Stimulated activated CD8-positive, alpha-beta memory T cell treated with anti-CD3 and anti-CD28 coated beads, Interleukin-2, amount 100 ng/mL, for 1 hour (primary cell): Measurements from ENCODE around the gene FNTB.
"Not testable (repeated sequence)": the region's sequence is repeated elsewhere in the genome, so short reads cannot be mapped to it uniquely, and the experiment has no call there.

Source experiments
- DNase-seq, 2 donors: peaks; one replicate each; pipeline ENCODE4 v3.0.0-alpha.2; 2020; ENCODE audit warnings: low read depth in 2 of 2

The FNTB gene

DNA sequence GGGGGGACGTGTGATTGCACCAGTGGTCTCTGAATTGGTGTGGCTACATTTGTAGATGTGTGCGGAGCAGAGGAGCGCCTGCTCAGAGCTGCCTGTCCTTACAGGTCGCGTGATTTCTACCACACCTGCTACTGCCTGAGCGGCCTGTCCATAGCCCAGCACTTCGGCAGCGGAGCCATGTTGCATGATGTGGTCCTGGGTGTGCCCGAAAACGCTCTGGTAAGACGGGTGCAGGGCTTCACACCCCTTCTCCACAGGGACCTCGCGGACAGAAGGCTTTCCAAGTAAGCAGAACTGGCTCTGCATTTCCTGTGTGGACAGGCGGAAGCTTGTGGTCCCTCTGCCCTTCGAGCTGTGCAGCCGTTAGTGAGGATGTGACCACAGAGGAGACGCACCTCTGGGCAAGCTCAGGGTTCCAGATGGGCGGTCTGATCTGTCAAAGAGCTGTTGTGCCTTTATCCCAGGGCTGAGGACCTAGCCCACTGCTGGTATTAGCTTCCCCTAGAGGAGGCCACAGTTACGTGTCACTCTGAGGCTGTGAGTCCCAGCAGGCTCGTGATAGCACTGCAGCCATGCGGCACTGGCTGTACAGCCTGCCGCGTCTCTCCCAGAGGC is 67.9 kb downstream of the FNTB start:
- no peak for DNase-seq

DNA sequence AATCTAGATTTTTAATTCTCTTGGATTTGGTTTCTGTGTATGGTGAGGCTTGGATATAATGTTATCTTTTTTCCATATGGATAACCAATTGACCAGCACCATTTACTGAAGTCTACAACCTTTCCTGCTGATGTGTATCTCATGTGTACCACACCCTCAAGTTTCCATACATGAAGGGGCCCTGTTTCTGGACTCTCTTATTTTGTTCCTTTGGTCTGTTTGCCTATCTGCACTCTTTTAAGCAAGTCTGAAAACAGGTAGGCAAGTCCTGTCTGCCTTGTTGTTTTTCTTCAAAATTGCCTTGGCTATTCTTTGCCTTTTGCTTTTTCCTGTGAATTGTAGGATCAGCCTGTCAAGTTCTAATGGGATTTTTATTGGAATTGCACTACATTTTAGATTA is 71.0 kb downstream of the FNTB start:
- DNase-seq: no peak

DNA sequence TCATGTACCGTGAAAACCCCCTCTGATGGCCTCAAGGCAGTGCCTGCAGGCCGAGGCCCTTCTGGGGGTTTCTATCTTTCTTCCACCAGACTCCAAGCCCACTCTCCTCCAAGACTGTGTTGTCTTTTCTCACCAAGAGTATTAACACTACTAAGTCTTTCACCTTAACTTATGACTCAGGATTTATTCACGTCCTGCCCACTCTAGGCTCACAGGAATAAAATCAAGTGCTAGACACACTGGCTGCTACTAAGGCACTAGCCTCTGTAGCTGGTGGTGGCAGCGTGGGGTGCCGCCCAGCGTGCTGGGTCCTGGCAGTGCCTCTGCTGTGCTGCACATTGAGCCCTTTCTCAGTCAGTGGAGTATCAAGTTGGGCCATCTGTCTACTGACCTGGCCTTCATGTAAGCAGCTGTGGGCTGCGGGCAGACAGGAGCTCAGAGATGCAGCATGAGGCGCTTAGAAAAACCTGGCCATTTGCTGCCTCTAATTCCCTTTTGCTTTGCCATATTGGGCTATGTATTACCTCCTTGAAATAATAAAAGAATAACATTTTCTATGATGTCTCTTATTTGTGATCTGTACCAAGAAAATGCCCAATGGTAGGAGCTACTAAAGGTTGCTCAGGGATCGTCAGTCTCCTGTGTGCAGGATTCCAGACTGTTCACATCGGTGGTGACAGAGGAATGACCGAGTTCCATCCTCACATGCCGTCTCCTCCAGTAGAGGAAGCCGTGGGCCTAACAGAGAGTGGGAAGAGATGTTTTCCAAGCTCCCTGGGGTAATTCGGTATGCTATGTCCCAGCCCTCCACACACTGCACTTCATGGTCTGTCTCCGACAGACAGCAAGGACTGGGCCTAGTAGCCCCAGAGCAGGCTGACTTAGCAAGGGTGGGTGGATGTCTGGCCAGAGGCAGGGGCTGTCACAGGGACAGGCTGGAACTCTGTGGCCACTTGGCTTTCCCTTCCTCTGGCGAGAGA is 75.7 kb downstream of the FNTB start:
- DNase-seq: no peak

DNA sequence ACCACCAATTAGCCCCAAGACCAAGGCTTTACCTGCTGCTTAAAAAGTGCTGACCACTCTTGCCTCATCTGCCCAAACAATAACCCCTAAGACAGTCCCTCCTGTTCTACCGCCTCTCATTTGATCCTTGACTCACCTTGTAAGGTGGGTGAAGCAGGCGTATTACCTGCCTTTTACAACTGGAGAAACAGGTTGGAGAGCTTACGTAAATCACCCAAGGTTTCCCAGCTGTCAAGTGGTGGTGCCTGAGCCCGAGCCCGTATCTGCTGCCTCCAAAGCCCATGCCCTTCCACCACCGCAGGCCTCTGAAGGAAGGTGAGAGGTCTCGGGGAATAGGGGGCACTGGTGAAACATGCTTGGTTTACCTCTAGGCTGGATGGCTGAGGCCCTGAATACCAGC is 79.0 kb downstream of the FNTB start:
- no peak for DNase-seq

DNA sequence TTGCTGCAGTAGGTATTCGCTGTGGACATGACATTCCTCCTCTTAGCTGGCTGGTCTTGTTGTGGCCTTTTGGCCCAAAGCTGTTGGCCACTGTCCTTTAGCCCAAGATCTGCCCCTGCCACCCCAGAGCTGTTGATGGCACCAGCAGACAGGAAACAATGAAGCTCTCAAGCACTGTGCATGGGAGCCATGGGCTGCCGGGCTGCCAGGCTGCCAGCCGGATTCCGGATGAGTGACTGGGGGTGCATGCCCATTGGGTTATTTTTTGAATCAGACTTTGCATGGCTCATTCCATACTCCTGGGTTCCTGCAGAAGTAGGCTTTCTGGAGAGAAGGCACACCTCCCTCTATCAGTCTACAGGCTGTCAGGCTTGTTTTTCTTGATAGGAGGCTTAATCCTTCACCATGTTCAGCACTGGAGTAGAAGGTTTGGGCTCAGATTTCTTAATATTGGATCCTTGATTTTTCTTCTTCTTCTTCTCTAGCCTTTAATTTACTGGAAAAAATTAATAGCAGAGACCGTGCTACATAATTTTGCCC is 83.2 kb downstream of the FNTB start:
- DNase-seq: no peak

DNA sequence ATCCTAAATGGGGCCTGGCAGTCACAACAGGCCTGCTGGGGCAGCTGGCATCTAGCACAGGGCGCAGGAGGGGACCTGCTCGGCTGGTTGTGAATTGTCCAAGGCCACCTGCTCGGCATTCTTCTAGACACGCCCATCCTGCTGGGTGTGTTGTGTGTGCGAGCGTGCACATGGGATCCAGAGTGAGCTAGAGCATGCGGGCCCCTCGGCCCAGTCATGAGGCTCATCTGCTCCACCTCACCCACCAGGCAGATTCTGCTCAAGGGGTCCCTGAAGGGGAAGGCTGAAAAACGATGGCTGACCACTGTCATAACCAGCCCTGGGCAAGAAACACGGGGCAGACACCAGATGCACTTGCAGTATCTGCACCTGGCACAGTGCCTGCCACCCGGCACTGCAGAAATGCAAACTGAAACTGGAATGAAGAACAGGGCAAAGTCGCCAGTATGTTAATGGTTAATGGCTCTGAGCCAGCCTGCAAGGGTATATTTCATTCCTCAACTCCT is 83.8 kb downstream of the FNTB start:
- no peak for DNase-seq

DNA sequence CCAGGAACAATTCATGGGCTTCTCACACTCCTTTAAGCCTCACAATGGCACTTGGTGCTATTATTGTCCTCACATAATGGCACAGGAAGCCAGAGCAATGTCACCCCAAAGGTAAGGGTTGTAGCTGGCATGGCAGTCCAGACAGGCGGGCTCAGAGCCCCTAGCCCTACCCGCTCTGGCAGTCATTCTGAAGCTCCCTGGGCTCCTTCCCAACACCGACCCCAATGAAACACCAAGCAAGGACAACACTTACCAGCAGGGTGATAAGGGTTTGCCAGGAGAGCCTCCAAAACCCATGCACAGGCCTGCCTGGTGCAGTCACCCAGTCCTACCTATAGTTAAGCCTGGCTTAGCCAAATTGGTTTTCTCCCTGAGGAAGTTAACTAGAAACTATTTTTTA is 84.8 kb downstream of the FNTB start:
- no peak for DNase-seq

DNA sequence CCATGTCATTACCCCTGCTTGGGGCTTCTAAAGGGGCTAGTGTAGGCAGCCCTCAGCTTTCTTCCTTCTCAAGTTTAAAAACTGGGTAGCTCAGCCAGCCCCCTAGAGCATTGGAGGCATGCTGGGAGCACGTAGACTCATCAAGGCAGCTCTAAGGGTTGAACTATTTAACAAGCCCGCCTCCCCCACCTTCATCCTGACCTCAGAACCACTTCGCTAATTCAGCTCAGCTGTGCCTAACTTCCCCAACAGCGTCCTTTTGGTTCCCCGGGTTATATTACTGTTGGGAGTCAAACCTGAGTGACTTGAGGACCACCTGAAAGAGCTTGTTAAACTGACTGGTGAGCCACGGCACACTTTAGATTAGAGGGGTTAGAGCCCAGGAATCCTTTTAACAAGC is 85.6 kb downstream of the FNTB start:
- no peak for DNase-seq

DNA sequence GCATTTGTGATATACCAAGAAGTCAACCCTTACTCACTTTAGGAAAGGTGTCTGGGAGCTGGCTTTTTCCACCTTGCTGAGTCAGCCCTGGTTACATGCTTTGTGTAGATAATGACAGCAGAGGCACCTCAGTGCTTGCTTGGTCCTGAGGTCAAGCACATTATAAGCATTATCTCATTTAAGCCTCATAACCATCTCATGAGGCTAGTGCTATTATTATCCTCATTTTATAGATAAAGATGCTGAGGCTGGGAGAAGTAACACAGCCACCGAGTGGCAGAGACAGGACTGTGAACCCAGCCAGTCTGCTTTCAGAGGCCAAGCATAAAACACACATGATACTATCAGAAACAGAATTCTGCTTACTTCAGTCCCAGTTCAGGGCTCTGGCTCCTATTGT is 86.2 kb downstream of the FNTB start:
- DNase-seq: no peak

DNA sequence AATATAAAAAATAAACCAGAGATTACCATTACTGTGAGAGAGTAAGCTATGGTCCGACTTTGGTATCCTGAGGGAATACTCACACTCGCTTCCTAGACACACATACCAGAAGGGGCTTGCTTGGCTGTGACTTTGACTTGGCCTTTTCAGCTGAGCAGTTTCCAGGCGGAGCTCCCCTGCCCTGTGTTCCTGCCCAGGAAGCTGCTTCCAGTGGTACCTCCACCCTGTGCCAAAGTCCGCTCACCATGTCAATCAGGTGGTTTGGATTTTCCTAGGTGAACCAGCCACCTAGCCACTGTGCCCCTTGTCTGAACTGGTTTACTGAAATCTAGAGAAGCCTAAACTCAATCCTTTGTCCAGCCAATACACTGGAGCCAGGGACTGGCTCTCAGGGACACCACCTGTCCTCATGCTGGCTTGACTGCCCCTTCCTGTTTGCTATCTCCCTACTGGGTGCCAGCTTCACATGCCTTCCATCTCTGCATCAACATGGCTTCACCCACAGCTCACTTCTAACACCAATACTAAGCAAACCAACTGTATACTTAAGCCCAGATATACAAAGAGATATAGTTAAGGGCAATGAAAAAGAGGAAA is 87.0 kb downstream of the FNTB start:
- DNase-seq: no peak

DNA sequence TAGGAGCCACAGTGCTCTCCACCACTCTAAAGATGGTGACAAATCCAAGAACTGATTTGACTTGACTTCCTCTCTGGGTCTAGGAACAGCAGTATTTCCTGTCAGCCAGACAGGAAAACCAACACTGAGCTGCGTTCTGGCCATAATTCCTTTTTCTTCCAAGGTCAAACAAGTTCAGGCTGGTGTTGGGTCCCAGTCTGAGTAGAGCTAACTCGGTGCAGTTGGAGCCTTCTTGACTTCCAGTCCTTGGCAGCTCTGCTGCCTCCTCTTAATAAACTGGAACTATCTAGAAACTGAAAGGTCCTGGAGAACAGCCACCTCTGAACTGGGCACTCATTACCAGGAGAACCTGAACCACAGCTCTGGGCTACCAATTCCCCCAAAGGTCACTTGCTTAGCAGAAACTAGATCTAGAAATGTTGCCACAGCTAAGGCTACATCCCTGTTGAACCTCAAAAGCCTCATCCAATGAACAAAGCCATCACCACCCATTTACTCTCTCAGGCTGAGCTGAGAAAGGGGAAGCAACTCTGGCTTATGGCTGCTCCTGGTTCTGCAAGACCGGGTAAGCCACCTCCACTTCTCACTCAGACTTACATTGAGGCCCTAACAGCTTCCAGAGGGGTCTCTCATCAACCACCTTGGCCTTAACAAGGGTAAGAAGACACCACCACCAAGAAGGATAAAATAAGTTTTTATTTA is 87.9 kb downstream of the FNTB start:
- no peak for DNase-seq

DNA sequence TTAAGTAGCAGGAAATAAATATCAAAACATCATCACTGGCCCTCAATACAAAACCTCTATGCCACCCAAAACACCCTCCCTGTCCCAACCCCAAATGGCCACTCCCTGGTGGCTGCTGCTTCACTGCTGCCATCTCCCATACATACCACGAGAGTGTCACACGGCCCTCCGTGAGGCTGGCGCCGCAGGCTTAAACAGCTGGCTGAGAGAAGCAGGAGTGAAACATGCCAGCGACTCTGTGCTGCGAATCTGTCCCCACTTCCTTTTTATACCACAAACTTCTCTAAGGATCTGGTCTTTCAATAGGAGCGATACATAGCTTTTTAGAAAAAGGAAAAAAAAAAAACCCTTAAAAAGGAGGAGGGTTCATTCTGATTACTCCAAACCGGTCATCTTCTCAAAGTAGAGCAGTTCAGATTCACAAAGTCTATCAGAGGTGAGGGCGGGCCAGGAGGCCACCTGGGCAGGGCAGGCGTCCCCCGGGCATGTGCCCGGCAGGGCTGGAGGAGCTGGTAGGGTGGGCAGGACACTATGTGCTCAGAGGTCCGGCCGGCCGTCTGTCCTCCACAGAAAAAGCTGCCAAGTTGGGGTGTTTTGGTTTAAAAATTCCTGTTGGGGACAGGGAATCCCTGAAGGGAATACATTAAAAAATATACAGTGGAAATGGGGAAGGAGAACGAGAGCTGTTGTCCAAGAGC is 89.1 kb downstream of the FNTB start:
- no peak for DNase-seq

DNA sequence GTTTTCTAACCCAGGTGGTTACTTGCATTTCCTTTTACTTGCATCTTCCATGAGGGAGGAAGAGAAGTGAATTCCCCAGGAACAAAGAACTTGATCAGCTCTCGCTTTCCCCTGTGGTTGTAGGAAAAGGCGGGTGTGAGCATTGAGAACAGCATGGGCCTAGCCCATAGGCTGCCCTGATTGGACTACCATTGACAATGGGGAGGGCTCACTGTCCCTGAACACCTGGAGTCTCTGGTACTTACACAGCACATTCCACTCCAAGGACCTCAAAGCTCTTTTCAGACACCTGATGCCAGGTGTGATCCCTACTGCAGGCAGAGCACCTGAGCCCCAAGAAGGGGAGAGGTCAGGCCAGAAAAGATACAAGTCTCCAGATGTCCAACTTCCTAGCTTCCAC is 90.6 kb downstream of the FNTB start:
- no peak for DNase-seq

DNA sequence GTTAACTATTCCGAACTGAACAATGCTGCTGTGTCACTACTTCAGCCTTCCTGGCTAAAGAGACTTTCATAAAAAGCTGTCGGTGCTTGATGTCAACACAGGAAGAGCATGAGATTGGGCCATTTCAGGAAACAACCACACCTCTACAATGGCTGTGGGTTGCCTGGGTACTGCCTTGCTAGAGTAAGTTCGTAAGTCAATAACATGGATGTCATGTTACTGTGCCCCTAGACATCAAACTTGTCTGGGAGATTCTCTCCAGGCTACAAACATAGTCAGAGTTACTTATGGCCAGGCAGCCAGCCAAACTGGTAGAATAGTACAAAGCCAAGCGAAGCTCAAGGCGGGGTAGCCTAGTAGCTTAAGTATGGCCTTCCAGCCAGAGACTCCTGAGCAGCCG is 92.5 kb downstream of the FNTB start:
- DNase-seq: no peak

DNA sequence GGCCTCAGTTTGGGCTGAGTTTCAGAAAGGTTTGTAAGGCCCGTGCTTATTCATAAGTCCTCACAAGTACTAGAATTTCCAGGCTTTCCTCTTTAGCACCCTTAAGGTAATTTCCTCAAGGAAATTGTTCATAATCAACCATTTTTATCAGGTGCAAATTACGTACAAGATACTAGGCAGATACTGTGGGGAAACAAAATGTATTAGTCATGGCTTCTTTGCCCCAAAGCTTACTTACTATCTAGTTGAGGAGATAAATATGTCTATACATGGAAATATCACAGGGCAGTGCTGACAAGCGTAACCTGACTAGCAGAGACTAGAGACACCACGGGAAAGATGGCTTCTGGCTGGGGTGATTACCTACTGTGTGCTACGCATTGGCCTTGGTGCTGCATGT is 93.1 kb downstream of the FNTB start:
- no peak for DNase-seq

DNA sequence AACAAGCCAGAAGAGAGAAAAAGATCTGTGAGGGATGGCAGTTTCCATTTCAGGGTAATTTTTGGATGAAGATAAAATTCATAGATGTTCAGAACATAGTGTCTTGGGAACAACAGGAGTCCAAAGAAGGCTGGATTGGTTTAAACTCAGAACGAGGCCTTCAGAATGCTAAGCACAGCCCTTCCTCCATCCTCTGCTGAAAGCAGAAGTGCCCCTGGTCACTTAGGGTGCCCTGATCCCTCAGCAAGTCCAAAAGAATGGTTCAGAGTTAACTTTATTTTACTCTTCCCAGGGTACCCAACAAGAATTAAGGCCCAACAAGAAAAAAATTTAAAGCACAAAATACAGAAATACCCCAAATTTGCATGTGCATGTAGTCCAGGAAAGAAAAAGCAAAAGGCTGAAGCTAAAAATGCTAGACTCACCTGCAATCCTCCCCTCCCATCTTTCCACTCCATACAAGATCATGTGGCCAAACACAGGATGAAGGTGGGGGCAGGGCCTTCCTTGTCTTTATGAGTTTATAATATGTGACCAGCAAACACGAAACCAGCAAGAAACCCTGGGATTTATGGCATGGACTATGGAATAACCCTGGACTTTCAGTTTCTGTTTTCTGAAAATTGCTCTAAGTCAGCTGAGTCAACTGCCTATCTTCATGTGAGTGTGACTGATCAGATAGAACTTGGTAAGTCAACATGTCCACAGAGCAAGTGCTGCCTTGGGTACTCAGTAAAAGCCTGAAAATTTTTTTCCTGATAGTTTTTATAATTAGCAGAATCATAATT is 94.5 kb downstream of the FNTB start:
- DNase-seq: no peak

DNA sequence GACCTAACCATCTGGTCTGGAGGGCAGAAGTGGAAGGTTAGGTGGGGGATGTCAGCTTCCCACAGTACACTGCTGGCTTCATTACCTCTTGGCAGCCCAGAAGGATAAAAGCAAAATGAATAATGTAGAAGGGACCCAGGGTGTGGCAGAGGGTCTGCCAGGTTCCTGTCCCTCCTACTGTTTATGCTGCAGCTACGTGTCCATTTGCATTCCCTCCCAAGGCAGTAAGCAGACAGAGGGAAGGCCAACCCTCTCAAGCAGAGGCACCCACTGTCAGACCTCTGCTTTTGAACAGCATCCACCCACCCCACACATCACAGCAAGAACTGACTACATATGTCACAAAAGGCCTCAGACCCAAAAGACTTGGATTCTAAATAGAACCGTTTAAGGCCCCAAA is 96.2 kb downstream of the FNTB start:
- DNase-seq: no peak

DNA sequence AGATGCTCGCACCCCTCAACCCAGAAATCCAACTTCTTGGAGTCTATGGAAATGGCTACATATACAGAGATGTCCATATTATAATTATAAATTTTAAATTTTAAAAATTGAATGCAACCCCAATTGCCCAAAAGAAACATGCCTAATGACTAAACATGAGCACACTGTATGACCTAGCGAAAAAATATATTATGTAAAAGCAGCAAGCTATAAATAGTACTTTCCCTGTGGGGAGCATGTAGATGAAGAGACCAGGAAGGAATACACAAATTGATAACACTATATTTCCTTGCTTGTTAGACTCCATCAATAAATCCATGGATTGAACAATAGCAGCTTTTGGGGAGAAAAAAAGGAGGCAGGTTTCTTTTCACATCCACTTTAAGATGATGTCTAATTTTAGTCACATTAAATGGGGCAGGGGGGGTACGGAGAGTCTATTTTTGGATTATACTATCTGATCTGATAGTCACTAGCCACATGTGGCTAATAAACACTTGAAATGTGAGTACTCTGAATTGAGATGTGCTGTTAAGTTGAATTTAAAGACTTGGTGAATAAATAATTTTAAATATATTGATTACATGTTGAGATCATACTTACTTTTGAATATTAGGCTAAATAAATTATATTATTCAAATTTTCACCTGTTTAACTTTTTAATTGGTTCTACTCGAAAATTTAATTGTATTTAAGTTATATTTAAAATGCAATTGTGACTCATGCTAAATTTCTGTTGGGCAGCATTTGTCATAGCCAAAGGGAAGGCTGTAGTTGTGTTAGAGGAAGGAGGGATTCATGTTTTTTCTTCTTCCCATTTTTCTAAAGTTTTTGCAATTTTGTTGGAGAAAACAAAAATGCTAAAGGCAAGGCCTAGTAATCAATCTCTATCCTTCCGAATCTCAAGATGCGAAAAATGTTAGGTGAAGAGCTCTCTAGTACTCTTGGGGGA is 98.1 kb downstream of the FNTB start:
- DNase-seq: no peak

DNA sequence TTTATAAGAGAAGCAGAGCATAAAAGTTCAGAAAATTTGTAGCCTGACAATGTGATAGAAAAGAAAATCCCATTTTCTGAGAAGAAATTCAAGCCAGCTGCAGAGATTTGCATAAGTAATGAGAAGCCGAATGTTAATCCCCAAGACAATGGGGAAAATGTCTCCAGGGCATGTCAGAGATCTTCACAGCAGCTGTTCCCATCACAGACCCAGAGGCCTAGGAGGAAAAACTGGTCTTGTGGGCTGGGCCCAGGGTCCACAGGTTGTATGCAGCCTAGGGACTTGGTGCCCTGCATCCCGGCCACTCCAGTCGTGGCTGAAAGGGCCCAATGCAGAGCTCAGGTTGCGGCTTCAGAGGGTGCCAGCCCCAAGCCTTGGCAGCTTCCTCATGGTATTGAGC is 100.0 kb downstream of the FNTB start:
- DNase-seq: not testable (repeated sequence)
